Pancreas (tissue), 10 donors: Measurements from ENCODE around the gene SOCS1. TPM values are rescaled to one million over a fixed set of nuclear protein-coding genes. Genes with fewer than 3 reads are reported as not detected.

ENCODE experiments used
- ATAC-seq, 4 donors: fragments of 200-7000 bp; cut with Tn5 transposase; one replicate each; pipeline versions ENCODE4 v1.8.0 to v1.9.1; 2020; ENCODE audit warnings: mild to moderate bottlenecking in 4 of 4, moderate library complexity in 4 of 4
- DNase-seq, 6 donors: peaks; one replicate each; pipeline ENCODE4 v3.0.0-alpha.2; 2020
- FAIRE-seq: peaks from 2 replicates; lab custom pipeline; 2012; peaks lifted over from hg19 to GRCh38; lab: Jason Lieb, UNC
- H3K27ac ChIP-seq, 4 donors: fragments of 200-600 bp; sonication (generic); 1 replicate in 3 of 4; 2 replicates in 1 of 4; pipeline versions ENCODE4 v1.5.0 to v1.8.0; 2020
- H3K27me3 ChIP-seq, 4 donors: fragments of 200-600 bp; one replicate each; pipeline ENCODE4 v1.8.0; 2021
- H3K36me3 ChIP-seq, 3 donors: fragments of 200-600 bp; sonication (generic) in 1 of 3; one replicate each; pipeline versions ENCODE4 v1.5.0 to v1.8.0; 2020 to 2021
- H3K4me1 ChIP-seq, 3 donors: fragments of 200-600 bp; one replicate each; pipeline ENCODE4 v1.8.0; 2021
- H3K4me3 ChIP-seq, 4 donors: fragments of 200-600 bp; sonication (generic) in 2 of 4; one replicate each; pipeline versions ENCODE4 v1.5.0 to v1.8.0; 2020 to 2021
- H3K9me3 ChIP-seq, 4 donors: fragments of 200-600 bp; one replicate each; pipeline ENCODE4 v1.8.0; 2021
- WGBS, 2 donors: extraction: QIAGEN DNeasy Blood & Tissue Kit; methylation state at CpG; one replicate each; pipeline ENCODE4 v1.1.7; 2013; 5-methylcytosine and 5-hydroxymethylcytosine counted together
- intact Hi-C, 3 donors: fragments of 100-400 bp; cut with DNase I; formaldehyde crosslinking; loops; one replicate each; pipeline versions ENCODE4 v1.11.1 to v1.14.2; 2022
- polyA plus RNA-seq, 2 donors: library from polyadenylated mRNA; stranded (reverse); fragments of 200-250 nt; gene quantifications; one replicate each; pipeline ENCODE4 v1.2.3, GENCODE V29; 2013
- total RNA-seq, 6 donors: library from RNA; stranded (reverse); fragmentation: NEBNext Ultra II Directional in 4 of 6; extraction: Animal tissue kit (Norgen Biotek cat#: 25700) in 4 of 6; gene quantifications; one replicate each; pipeline versions ENCODE4 v1.2.1 to v1.2.4, GENCODE V29; 2021 to 2023
- TF ChIP-seq, protein P1 (sequence below), 4 donors: fragments of 200-600 bp; sonication (generic) in 3 of 4; IDR thresholded peaks; one replicate each; pipeline versions ENCODE4 v1.5.0 to v1.8.0; 2021; ENCODE audit warnings: antibody characterized with exemption in 4 of 4
- donor health status: healthy with polysubstance abuse.
- donor health status: DM: no; HTN: no; CAD: no; lungs with moderate emphysema.
- donor health status: DM: no; HTN: no; CAD: no.
- donor health status: control.
- donor health status: control.
- donor health status: Bipolar disorder and iron deficiency.
- donor health status: DM: yes; HTN: yes; CAD: no.
- donor health status: DM: no; HTN: no; CAD: no.
- donor health status: DM: no; HTN: no; CAD: no.
- donor health status: DM: yes; HTN: yes; CAD: no.

Gene SOCS1
- total and polyA plus RNA-seq, 8 donors, result 1.3 to 7.9 (median 2.0) TPM

GRCh38 chr16:11272921-11273720, 17.1 kb upstream of the SOCS1 start, which contains the start of gene PRM3:
PRM3 (minus strand) TSS chr16:11273629; CDS start chr16:11273595, 34 bp downstream.
- Histone ChIP-seq H3K4me3 (no peak within 1 kb of the TSS), H3K36me3 (no peaks in the 10 kb centered on the region), H3K9me3 (no peaks in the 10 kb centered on the region), H3K27ac (no peak within 1 kb of the TSS), H3K27me3 (no peaks in the 10 kb centered on the region), H3K4me1 (no peaks in the 10 kb centered on the region)
- intact Hi-C loops, result no loop called here
- no peak for DNase-seq
- TF ChIP-seq, protein P1, sequence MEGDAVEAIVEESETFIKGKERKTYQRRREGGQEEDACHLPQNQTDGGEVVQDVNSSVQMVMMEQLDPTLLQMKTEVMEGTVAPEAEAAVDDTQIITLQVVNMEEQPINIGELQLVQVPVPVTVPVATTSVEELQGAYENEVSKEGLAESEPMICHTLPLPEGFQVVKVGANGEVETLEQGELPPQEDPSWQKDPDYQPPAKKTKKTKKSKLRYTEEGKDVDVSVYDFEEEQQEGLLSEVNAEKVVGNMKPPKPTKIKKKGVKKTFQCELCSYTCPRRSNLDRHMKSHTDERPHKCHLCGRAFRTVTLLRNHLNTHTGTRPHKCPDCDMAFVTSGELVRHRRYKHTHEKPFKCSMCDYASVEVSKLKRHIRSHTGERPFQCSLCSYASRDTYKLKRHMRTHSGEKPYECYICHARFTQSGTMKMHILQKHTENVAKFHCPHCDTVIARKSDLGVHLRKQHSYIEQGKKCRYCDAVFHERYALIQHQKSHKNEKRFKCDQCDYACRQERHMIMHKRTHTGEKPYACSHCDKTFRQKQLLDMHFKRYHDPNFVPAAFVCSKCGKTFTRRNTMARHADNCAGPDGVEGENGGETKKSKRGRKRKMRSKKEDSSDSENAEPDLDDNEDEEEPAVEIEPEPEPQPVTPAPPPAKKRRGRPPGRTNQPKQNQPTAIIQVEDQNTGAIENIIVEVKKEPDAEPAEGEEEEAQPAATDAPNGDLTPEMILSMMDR (IDR thresholded peaks at IDR 0.05), result no peak
- no peak for FAIRE-seq
- no peak for ATAC-seq
- 75 to 84% methylated on average over 30 of the region's 30 CpGs for WGBS, 2 donors

- ATAC-seq (no peak), DNase-seq (no peak), FAIRE-seq (no peak)
- H3K27me3 ChIP-seq, result no peaks in the 10 kb centered on the region
- no peaks in the 10 kb centered on the region for H3K9me3 ChIP-seq
- WGBS, 2 donors, result 75 to 78% methylated on average over 6 of the region's 6 CpGs
- TF ChIP-seq, protein P1 (IDR thresholded peaks at IDR 0.05), result no peak
- no peaks in the 10 kb centered on the region for H3K4me1 ChIP-seq
- no peaks in the 10 kb centered on the region for H3K36me3 ChIP-seq
- H3K4me3 ChIP-seq, result no peak overlapping the region
- intact Hi-C loops, result no loop called here
- no peak overlapping the region for H3K27ac ChIP-seq
Observed at GRCh38 chr16:11272484-11272883, 16.5 kb upstream of the SOCS1 start.

GRCh38 chr16:11271610-11272009, 15.6 kb upstream of the SOCS1 start:
- no peak overlapping the region for H3K27ac ChIP-seq
- ATAC-seq, result no peak
- H3K4me3 ChIP-seq, result no peak overlapping the region
- no peaks in the 10 kb centered on the region for H3K4me1 ChIP-seq
- DNase-seq, result no peak
- H3K27me3 ChIP-seq, result no peaks in the 10 kb centered on the region
- TF ChIP-seq, protein P1 (IDR thresholded peaks at IDR 0.05), result no peak
- H3K9me3 ChIP-seq, result no peaks in the 10 kb centered on the region
- WGBS, 2 donors, result 86 to 93% methylated on average over 10 of the region's 10 CpGs
- FAIRE-seq, result no peak
- no peaks in the 10 kb centered on the region for H3K36me3 ChIP-seq
- intact Hi-C loops, result no loop called here

GRCh38 chr16:11270602-11271162, 14.7 kb upstream of the SOCS1 start:
- WGBS, 2 donors, result 84 to 95% methylated on average over 2 of the region's 2 CpGs
- ATAC-seq, result no peak

More at GRCh38 chr16:11270602-11271162, 14.7 kb upstream of the SOCS1 start:
- Histone ChIP-seq H3K27me3 (no peaks in the 10 kb centered on the region), H3K27ac (no peak overlapping the region), H3K4me3 (no peak overlapping the region), H3K36me3 (no peaks in the 10 kb centered on the region), H3K9me3 (no peaks in the 10 kb centered on the region), H3K4me1 (peaks cover 0 to 3% (median 0%) of the 10 kb centered on the region in 3 donors)
- intact Hi-C loops, result no loop called here
- DNase-seq (no peak), FAIRE-seq (no peak)
- TF ChIP-seq, protein P1 (IDR thresholded peaks at IDR 0.05), result no peak
